ENCODE results near the gene RFTN1. TPM values are rescaled to one million over a fixed set of nuclear protein-coding genes. Genes with fewer than 3 reads are reported as not detected.

RFTN1 gene
- total and polyA plus RNA-seq, 10 of the 15 experiments (the other 5 are each of a cell fraction or from before 2014, with no cell fraction given), result 20.6 to 213 (median 147) TPM

DNA sequence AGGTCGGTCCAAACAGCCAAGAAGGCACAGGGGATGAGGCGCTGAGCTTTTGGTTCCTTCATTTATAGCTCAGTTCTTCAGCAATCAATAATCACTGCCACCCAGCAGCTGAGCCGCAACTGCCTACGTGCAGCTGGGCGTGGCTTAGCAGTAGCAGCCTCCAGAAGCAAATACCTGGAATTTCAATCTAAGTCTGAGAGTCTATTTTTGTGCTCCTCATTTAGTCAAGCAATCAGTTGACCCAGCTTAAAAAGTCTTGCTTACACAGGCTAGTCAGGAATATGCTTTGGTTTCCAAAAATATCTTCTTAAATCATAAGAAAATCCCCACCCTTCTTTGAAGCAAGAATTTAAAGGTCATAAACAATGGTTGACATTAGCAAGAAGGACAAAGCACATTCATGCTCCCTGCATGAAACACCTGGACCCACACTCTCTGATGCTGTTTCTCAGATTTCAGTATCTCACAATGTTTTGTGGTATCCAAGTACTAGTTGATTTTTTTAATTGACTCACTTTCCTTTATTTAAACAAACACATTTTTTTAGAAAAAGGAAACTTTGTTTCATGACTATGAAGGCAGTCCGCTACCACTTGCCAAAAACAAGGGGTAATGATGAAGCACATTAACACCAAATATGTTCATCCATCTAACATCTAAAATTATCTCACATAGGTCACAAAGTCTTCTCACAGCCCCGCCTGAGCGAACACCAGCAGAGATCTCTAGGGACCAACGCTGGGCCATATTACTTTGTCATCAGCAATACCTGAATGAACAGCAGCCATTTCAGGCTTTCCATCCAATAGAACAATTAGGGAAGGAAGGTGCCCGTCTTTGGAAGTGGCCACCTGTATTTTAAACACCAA, 142.4 kb downstream of the RFTN1 start (continued):
- no peak for TF ChIP-seq SREBF1 (IDR thresholded peaks at IDR 0.05; ENCODE audit: low read length)
- TF ChIP-seq, protein P1, sequence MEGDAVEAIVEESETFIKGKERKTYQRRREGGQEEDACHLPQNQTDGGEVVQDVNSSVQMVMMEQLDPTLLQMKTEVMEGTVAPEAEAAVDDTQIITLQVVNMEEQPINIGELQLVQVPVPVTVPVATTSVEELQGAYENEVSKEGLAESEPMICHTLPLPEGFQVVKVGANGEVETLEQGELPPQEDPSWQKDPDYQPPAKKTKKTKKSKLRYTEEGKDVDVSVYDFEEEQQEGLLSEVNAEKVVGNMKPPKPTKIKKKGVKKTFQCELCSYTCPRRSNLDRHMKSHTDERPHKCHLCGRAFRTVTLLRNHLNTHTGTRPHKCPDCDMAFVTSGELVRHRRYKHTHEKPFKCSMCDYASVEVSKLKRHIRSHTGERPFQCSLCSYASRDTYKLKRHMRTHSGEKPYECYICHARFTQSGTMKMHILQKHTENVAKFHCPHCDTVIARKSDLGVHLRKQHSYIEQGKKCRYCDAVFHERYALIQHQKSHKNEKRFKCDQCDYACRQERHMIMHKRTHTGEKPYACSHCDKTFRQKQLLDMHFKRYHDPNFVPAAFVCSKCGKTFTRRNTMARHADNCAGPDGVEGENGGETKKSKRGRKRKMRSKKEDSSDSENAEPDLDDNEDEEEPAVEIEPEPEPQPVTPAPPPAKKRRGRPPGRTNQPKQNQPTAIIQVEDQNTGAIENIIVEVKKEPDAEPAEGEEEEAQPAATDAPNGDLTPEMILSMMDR (IDR thresholded peaks at IDR 0.05 in 2 of 3, conservative IDR thresholded peaks at IDR 0.05 in 1 of 3; ENCODE audit: control insufficient read depth in 2 of 3, extremely low read depth in 1 of 3, insufficient read depth in 1 of 3, low read depth in 3 of 3, low read length in 3 of 3), result no peak
- TF ChIP-seq, protein P2, sequence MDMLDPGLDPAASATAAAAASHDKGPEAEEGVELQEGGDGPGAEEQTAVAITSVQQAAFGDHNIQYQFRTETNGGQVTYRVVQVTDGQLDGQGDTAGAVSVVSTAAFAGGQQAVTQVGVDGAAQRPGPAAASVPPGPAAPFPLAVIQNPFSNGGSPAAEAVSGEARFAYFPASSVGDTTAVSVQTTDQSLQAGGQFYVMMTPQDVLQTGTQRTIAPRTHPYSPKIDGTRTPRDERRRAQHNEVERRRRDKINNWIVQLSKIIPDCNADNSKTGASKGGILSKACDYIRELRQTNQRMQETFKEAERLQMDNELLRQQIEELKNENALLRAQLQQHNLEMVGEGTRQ (IDR thresholded peaks at IDR 0.05; ENCODE audit: borderline replicate concordance, low read depth, low read length), result no peak
- no peak for TF ChIP-seq NFYA (IDR thresholded peaks at IDR 0.05; ENCODE audit: borderline replicate concordance, low read depth, low read length)
- TF ChIP-seq SUPT20H (IDR thresholded peaks at IDR 0.05; ENCODE audit: borderline replicate concordance, control insufficient read depth, low read depth, low read length), result no peak
- TF ChIP-seq, protein P3, sequence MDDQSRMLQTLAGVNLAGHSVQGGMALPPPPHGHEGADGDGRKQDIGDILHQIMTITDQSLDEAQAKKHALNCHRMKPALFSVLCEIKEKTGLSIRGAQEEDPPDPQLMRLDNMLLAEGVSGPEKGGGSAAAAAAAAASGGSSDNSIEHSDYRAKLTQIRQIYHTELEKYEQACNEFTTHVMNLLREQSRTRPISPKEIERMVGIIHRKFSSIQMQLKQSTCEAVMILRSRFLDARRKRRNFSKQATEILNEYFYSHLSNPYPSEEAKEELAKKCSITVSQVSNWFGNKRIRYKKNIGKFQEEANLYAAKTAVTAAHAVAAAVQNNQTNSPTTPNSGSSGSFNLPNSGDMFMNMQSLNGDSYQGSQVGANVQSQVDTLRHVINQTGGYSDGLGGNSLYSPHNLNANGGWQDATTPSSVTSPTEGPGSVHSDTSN (IDR thresholded peaks at IDR 0.05; ENCODE audit: insufficient replicate concordance, low read depth, low read length), result peak; percentile 25
- TF ChIP-seq PAX8 (IDR thresholded peaks at IDR 0.05), result no peak
- no peak for TF ChIP-seq IRF4 (IDR thresholded peaks at IDR 0.05; ENCODE audit: low read depth, low read length)
- TF ChIP-seq, protein P4, sequence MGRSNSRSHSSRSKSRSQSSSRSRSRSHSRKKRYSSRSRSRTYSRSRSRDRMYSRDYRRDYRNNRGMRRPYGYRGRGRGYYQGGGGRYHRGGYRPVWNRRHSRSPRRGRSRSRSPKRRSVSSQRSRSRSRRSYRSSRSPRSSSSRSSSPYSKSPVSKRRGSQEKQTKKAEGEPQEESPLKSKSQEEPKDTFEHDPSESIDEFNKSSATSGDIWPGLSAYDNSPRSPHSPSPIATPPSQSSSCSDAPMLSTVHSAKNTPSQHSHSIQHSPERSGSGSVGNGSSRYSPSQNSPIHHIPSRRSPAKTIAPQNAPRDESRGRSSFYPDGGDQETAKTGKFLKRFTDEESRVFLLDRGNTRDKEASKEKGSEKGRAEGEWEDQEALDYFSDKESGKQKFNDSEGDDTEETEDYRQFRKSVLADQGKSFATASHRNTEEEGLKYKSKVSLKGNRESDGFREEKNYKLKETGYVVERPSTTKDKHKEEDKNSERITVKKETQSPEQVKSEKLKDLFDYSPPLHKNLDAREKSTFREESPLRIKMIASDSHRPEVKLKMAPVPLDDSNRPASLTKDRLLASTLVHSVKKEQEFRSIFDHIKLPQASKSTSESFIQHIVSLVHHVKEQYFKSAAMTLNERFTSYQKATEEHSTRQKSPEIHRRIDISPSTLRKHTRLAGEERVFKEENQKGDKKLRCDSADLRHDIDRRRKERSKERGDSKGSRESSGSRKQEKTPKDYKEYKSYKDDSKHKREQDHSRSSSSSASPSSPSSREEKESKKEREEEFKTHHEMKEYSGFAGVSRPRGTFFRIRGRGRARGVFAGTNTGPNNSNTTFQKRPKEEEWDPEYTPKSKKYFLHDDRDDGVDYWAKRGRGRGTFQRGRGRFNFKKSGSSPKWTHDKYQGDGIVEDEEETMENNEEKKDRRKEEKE (IDR thresholded peaks at IDR 0.05), result no peak
- TF ChIP-seq CREM (IDR thresholded peaks at IDR 0.05; ENCODE audit: low read depth), result no peak
- TF ChIP-seq RBBP5 (conservative IDR thresholded peaks at IDR 0.05), result no peak
- peak; percentile 21 to 58; a peak in 3 of 4 replicates for TF ChIP-seq IKZF2 (IDR thresholded peaks at IDR 0.05)
- TF ChIP-seq RCOR1 (conservative IDR thresholded peaks at IDR 0.05; ENCODE audit: low read depth, low read length), result 0 out of 2 replicates have a peak, but pooled peaks have one; percentile 39
- TF ChIP-seq SMAD5 (IDR thresholded peaks at IDR 0.05; ENCODE audit: low read depth), result no peak
- no peak for TF ChIP-seq SPI1 (IDR thresholded peaks at IDR 0.05; ENCODE audit: borderline replicate concordance, insufficient read depth, low read depth, low read length)
- TF ChIP-seq YBX1 (IDR thresholded peaks at IDR 0.05), result no peak
- peak in 1 of 2 experiments; percentile 67; a peak in 3 of 4 replicates for TF ChIP-seq EP300 (IDR thresholded peaks at IDR 0.05; ENCODE audit: borderline replicate concordance in 1 of 2, control insufficient read depth in 1 of 2, low read depth in 2 of 2, low read length in 2 of 2)
- no peak for TF ChIP-seq RELA (IDR thresholded peaks at IDR 0.05; ENCODE audit: borderline replicate concordance, partially characterized antibody)
- TF ChIP-seq, protein P5, sequence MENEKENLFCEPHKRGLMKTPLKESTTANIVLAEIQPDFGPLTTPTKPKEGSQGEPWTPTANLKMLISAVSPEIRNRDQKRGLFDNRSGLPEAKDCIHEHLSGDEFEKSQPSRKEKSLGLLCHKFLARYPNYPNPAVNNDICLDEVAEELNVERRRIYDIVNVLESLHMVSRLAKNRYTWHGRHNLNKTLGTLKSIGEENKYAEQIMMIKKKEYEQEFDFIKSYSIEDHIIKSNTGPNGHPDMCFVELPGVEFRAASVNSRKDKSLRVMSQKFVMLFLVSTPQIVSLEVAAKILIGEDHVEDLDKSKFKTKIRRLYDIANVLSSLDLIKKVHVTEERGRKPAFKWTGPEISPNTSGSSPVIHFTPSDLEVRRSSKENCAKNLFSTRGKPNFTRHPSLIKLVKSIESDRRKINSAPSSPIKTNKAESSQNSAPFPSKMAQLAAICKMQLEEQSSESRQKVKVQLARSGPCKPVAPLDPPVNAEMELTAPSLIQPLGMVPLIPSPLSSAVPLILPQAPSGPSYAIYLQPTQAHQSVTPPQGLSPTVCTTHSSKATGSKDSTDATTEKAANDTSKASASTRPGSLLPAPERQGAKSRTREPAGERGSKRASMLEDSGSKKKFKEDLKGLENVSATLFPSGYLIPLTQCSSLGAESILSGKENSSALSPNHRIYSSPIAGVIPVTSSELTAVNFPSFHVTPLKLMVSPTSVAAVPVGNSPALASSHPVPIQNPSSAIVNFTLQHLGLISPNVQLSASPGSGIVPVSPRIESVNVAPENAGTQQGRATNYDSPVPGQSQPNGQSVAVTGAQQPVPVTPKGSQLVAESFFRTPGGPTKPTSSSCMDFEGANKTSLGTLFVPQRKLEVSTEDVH (IDR thresholded peaks at IDR 0.05; ENCODE audit: low read depth, partially characterized antibody), result no peak
